ENCODE data around the gene EEF1G. TPM values are rescaled to one million over a fixed set of nuclear protein-coding genes. Genes with fewer than 3 reads are reported as not detected.

The EEF1G gene
- total RNA-seq, 1 donor from 2014 or later: 1,061 TPM

Other genes starting within 250 kb of the EEF1G start
- 7.9 and 10.1 TPM in 2 replicates for gene ASRGL1, start 236.4 kb downstream of the EEF1G start, total RNA-seq
- not detected in 2 replicates for gene SCGB1A1, start 154.9 kb downstream of the EEF1G start, total RNA-seq
- 359 and 362 TPM in 2 replicates for gene AHNAK, start 27.1 kb downstream of the EEF1G start, total RNA-seq
- gene TUT1, start 17.6 kb upstream of the EEF1G start, total RNA-seq: 24.2 and 31.3 TPM in 2 replicates
- 235 and 238 TPM in 2 replicates for gene MTA2, start 28.0 kb upstream of the EEF1G start, total RNA-seq
- gene EML3, start 38.9 kb upstream of the EEF1G start, total RNA-seq: 141 and 150 TPM in 2 replicates
- gene ROM1, start 39.4 kb upstream of the EEF1G start, total RNA-seq: 1.1 and 2.7 TPM in 2 replicates
- gene B3GAT3, start 48.1 kb upstream of the EEF1G start, total RNA-seq: 70.6 and 77.1 TPM in 2 replicates
- 285 and 289 TPM in 2 replicates for gene GANAB, start 72.7 kb upstream of the EEF1G start, total RNA-seq
- gene INTS5, start 79.4 kb upstream of the EEF1G start, total RNA-seq: 31.4 and 32.3 TPM in 2 replicates
- 110 and 112 TPM in 2 replicates for gene C11orf98, start 91.3 kb upstream of the EEF1G start, total RNA-seq
- 26.4 and 26.7 TPM in 2 replicates for gene CSKMT, start 91.4 kb upstream of the EEF1G start, total RNA-seq
- gene UQCC3, start 97.8 kb upstream of the EEF1G start, total RNA-seq: 7.8 and 8.0 TPM in 2 replicates
- 18.3 and 20.9 TPM in 2 replicates for gene LBHD1, start 98.4 kb upstream of the EEF1G start, total RNA-seq
- gene UBXN1, start 105.2 kb upstream of the EEF1G start, total RNA-seq: 126 and 127 TPM in 2 replicates
- gene LRRN4CL, start 115.6 kb upstream of the EEF1G start, total RNA-seq: 0.17 and 0.20 TPM in 2 replicates
- gene BSCL2, start 133.5 kb upstream of the EEF1G start, total RNA-seq: 34.4 and 35.0 TPM in 2 replicates
- gene GNG3, start 133.8 kb upstream of the EEF1G start, total RNA-seq: not detected in 2 replicates
- gene HNRNPUL2, start 153.6 kb upstream of the EEF1G start, total RNA-seq: 63.6 and 64.3 TPM in 2 replicates
- 49.8 and 51.5 TPM in 2 replicates for gene TTC9C, start 154.6 kb upstream of the EEF1G start, total RNA-seq
- gene ZBTB3, start 180.3 kb upstream of the EEF1G start, total RNA-seq: 13.8 and 14.0 TPM in 2 replicates
- 108 and 112 TPM in 2 replicates for gene POLR2G, start 187.7 kb upstream of the EEF1G start, total RNA-seq
- 22.2 and 23.8 TPM in 2 replicates for gene TAF6L, start 197.5 kb upstream of the EEF1G start, total RNA-seq
- gene TMEM179B, start 213.5 kb upstream of the EEF1G start, total RNA-seq: 48.8 and 53.1 TPM in 2 replicates
- 17.6 and 18.4 TPM in 2 replicates for gene TMEM223, start 218.1 kb upstream of the EEF1G start, total RNA-seq
- gene NXF1, start 231.5 kb upstream of the EEF1G start, total RNA-seq: 97.3 and 97.4 TPM in 2 replicates

All from T-helper 1 cell treated with Interleukin-12 subunit alpha and Interleukin-12 subunit beta and Interleukin-4 antibody, amounts not matched to agents 30 ng/mL and 1 ng/mL, for 36 hours (primary cell).